Loucy (cell line): ENCODE data around the gene GAS6.

ENCODE experiments used
- H2AFZ ChIP-seq: fragments of 200-600 bp; sonication (generic); 2 replicates; pipeline ENCODE4 v1.6.0; 2016; ENCODE audit warnings: antibody characterized with exemption, mild to moderate bottlenecking, low read length, moderate library complexity
- H3F3A ChIP-seq: fragments of 200-600 bp; 2 replicates; pipeline ENCODE4 v1.6.0; 2016; ENCODE audit warnings: antibody characterized with exemption, low read depth, mild to moderate bottlenecking
- H3K27me3 ChIP-seq: fragments of 200-600 bp; sonication (generic); 2 replicates; pipeline ENCODE4 v1.6.1; 2014; ENCODE audit warnings: low read length, mild to moderate bottlenecking; ENCODE audit not compliant: insufficient read depth, poor library complexity, severe bottlenecking
- H3K36me3 ChIP-seq: fragments of 200-600 bp; sonication (generic); 2 replicates; pipeline ENCODE4 v1.6.1; 2016; ENCODE audit warnings: low read length; ENCODE audit not compliant: insufficient read depth
- H3K4me1 ChIP-seq: fragments of 200-600 bp; sonication (generic); 2 replicates; pipeline ENCODE4 v1.5.1; 2014; ENCODE audit warnings: low read length, mild to moderate bottlenecking; ENCODE audit not compliant: insufficient read depth, poor library complexity, severe bottlenecking
- H3K4me2 ChIP-seq: fragments of 200-600 bp; sonication (generic); 2 replicates; pipeline ENCODE4 v1.6.0; 2014; ENCODE audit warnings: antibody characterized with exemption, low read length, low read depth, mild to moderate bottlenecking; ENCODE audit not compliant: poor library complexity, severe bottlenecking
- H3K4me3 ChIP-seq: fragments of 200-600 bp; sonication (generic); 2 replicates; pipeline ENCODE4 v1.5.1; 2014; ENCODE audit warnings: low read length, mild to moderate bottlenecking, mixed read lengths; ENCODE audit not compliant: poor library complexity, severe bottlenecking
- H3K79me2 ChIP-seq: fragments of 200-600 bp; sonication (generic); 2 replicates; pipeline ENCODE4 v1.6.1; 2014; ENCODE audit warnings: low read length; ENCODE audit not compliant: insufficient read depth
- H3K9ac ChIP-seq: fragments of 200-600 bp; sonication (generic); 2 replicates; pipeline ENCODE4 v1.6.0; 2014; ENCODE audit warnings: mild to moderate bottlenecking, low read depth, low read length, moderate library complexity; ENCODE audit not compliant: poor library complexity, severe bottlenecking
- H3K9me2 ChIP-seq: fragments of 200-600 bp; sonication (generic); replicated peaks from 2 replicates; pipeline ENCODE4 v1.6.1; 2016; ENCODE audit warnings: low read depth, low read length, mixed read lengths
- H3K9me3 ChIP-seq: fragments of 200-600 bp; sonication (generic); 2 replicates; pipeline ENCODE4 v1.6.1; 2014; ENCODE audit warnings: mild to moderate bottlenecking, antibody characterized with exemption, low read length, low read depth; ENCODE audit not compliant: insufficient read depth
- H4K20me1 ChIP-seq: fragments of 200-600 bp; sonication (generic); 2 replicates; pipeline ENCODE4 v1.6.0; 2014; ENCODE audit warnings: antibody characterized with exemption, low read length, mild to moderate bottlenecking; ENCODE audit not compliant: insufficient read depth, poor library complexity, severe bottlenecking
- EZH2phosphoT487 ChIP-seq: fragments of 200-600 bp; IDR thresholded peaks from 2 replicates; pipeline ENCODE4 v1.6.1; 2018; ENCODE audit warnings: antibody characterized with exemption, mild to moderate bottlenecking, moderate library complexity, borderline replicate concordance
- TF ChIP-seq, protein P1 (sequence below): fragments of 200-600 bp; sonication (generic); conservative IDR thresholded peaks from 2 replicates; pipeline ENCODE4 v1.5.1; 2014; ENCODE audit warnings: mild to moderate bottlenecking, antibody characterized with exemption, low read length

Gene GAS6

GRCh38 chr13:113882267-113882630, 18.4 kb upstream of the GAS6 start:
- peak overlapping the region; percentile 47 for H3K9ac ChIP-seq
- peak overlapping the region; percentile 63 for H2AFZ ChIP-seq
- H3K4me1 ChIP-seq: peaks cover 35% of the 10 kb centered on the region
- no peak overlapping the region for H3K4me3 ChIP-seq
- H3K36me3 ChIP-seq: no peaks in the 10 kb centered on the region
- H3K27me3 ChIP-seq: no peaks in the 10 kb centered on the region
- no peaks in the 10 kb centered on the region for H3K9me3 ChIP-seq
- H4K20me1 ChIP-seq: no peaks in the 10 kb centered on the region
- no peaks in the 10 kb centered on the region for H3F3A ChIP-seq
- H3K9me2 ChIP-seq: no peaks in the 10 kb centered on the region
- H3K79me2 ChIP-seq: no peaks in the 10 kb centered on the region
- H3K4me2 ChIP-seq: peak overlapping the region; percentile 46
- TF ChIP-seq EZH2phosphoT487: no peak
- TF ChIP-seq, protein P1, sequence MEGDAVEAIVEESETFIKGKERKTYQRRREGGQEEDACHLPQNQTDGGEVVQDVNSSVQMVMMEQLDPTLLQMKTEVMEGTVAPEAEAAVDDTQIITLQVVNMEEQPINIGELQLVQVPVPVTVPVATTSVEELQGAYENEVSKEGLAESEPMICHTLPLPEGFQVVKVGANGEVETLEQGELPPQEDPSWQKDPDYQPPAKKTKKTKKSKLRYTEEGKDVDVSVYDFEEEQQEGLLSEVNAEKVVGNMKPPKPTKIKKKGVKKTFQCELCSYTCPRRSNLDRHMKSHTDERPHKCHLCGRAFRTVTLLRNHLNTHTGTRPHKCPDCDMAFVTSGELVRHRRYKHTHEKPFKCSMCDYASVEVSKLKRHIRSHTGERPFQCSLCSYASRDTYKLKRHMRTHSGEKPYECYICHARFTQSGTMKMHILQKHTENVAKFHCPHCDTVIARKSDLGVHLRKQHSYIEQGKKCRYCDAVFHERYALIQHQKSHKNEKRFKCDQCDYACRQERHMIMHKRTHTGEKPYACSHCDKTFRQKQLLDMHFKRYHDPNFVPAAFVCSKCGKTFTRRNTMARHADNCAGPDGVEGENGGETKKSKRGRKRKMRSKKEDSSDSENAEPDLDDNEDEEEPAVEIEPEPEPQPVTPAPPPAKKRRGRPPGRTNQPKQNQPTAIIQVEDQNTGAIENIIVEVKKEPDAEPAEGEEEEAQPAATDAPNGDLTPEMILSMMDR: no peak

GRCh38 chr13:113881614-113882266, 17.9 kb upstream of the GAS6 start:
- Histone ChIP-seq H3K9ac (peak overlapping the region; percentile 47), H4K20me1 (no peaks in the 10 kb centered on the region), H2AFZ (peak overlapping the region; percentile 63), H3K79me2 (no peaks in the 10 kb centered on the region), H3K4me3 (peak overlapping the region; percentile 12), H3K27me3 (no peaks in the 10 kb centered on the region), H3K4me2 (peak overlapping the region; percentile 46), H3F3A (no peaks in the 10 kb centered on the region), H3K4me1 (peaks cover 35% of the 10 kb centered on the region), H3K9me2 (no peaks in the 10 kb centered on the region), H3K36me3 (no peaks in the 10 kb centered on the region), H3K9me3 (no peaks in the 10 kb centered on the region)
- no peak for TF ChIP-seq EZH2phosphoT487
- TF ChIP-seq, protein P1: no peak

DNA sequence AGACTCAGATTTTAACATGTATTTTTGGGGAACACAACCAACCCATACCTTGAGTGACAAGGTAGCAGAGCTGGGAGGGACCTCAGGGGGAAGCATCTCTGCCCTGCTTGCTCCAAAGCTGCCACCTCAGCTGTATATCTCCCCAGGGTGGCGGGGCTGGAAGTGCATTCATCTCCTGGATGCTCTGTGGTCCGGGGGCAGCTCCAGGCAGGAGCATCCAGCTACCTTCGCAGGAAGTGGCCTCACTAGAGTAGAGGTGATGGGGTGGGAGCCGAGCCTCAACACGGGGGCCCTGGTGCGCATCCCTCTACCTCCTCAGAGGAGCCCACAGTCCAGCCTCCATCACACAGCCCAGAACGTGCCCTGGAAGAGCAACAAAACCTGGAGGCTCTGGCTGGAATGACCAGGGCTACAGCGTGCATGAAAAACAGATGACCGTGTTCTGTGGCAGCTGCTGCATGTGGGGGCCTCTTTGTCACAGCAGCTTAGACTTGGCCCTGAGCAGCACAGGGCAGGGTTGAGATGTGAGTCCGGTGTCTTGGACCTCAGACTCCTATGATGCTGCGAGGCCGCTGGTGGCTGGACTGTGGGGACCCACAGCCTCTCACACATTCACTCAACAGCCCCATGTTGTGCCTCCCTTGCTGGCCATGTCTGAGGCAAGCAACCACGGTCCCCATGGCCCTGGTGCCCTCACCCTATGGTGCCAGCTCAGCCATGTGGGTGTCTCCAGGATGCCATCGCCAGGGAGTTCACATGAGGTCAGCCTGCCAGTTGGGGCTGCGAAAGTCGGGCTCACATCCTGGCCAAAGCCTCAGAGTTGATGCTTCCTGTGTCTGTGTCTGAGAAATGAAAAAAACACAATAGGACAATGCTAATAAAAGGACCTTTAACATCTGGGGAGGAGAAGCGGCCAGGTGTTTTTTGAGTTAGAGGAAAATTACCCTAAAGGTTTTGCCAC, 17.1 kb upstream of the GAS6 start:
- H4K20me1 ChIP-seq: no peaks in the 10 kb centered on the region
- no peaks in the 10 kb centered on the region for H3K79me2 ChIP-seq
- H3K9me2 ChIP-seq: no peaks in the 10 kb centered on the region
- H3K9ac ChIP-seq: peak overlapping the region; percentile 47
- peaks cover 35% of the 10 kb centered on the region for H3K4me1 ChIP-seq
- no peaks in the 10 kb centered on the region for H3K9me3 ChIP-seq
- H3K4me3 ChIP-seq: peak overlapping the region; percentile 12
- H3K36me3 ChIP-seq: no peaks in the 10 kb centered on the region
- H2AFZ ChIP-seq: peak overlapping the region; percentile 63; the same call in 1 of the 2 replicates
- peak overlapping the region; percentile 46 for H3K4me2 ChIP-seq
- no peaks in the 10 kb centered on the region for H3F3A ChIP-seq
- TF ChIP-seq, protein P1: no peak
- no peak for TF ChIP-seq EZH2phosphoT487
- no peaks in the 10 kb centered on the region for H3K27me3 ChIP-seq
